Epidermal melanocyte (primary cell): ENCODE results near the gene PDZK1IP1.
"Not testable (repeated sequence)": the region's sequence is repeated elsewhere in the genome, so short reads cannot be mapped to it uniquely, and the experiment has no call there.

Source experiments
- DNase-seq: peaks from one replicate; pipeline ENCODE4 v3.0.0; 2011; ENCODE audit warnings: low spot score; ENCODE audit not compliant: insufficient read length

PDZK1IP1 gene

GRCh38 chr1:47140358-47140757, 49.5 kb downstream of the PDZK1IP1 start:
- not testable (repeated sequence) for DNase-seq

DNA sequence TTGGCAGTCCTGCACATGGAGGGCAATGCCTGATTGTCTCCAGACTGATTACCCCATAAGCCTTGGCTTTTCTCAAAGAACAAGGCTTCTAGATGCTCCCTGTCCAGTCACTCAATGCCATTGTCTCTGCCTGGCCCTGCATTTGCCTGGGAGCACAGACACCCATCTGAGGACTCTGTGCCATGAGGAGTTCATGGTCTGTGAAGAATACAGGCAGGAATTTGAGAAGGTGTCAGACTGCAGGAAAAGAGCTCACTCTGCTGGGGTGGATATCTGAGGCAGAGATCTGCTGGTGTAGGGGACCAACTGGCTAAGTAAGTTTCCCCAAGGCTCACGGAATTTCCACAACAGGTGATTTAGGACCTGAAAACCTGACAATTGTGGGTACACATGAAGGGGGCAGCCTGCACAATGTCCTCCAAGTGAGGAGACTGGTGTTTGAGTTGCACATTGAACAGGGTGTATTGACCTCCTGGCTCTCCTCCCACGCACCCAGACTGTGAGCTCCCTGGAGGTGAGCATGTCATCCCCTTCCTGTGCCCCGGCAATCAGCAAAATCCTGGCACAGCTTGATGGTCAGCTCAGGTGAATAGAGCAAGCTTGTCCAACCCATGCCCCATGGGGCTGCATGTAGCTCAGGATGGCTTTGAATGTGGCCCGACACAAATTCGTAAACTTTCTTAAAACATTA, 51.8 kb downstream of the PDZK1IP1 start:
- no peak for DNase-seq

- DNase-seq: no peak
These were observed 52.6 kb downstream of the PDZK1IP1 start, which contains the start of gene CYP4A22 for GRCh38 chr1:47137198-47137597. Gene CYP4A22, plus strand, starts transcription at chr1:47137441. Its CDS starts 45 bp downstream, at chr1:47137486.
